GM23338 (cell line): ENCODE data around the gene NFIC. TPM values are rescaled to one million over a fixed set of nuclear protein-coding genes. Genes with fewer than 3 reads are reported as not detected.

Experiments
- ATAC-seq: fragments of 200-7000 bp; cut with Tn5 transposase; 3 replicates; pipeline ENCODE4 v1.9.1; 2020
- DNase-seq: peaks from one replicate; pipeline ENCODE4 v3.0.0-alpha.2; 2015; ENCODE audit warnings: low spot score
- H2AFZ ChIP-seq: fragments of 200-600 bp; sonication (generic); 2 replicates; pipeline ENCODE4 v1.8.0; 2016; ENCODE audit warnings: antibody characterized with exemption, mild to moderate bottlenecking, moderate library complexity
- H3F3A ChIP-seq: fragments of 200-600 bp; sonication (generic); replicated peaks from 2 replicates; pipeline ENCODE4 v1.8.0; 2017; ENCODE audit warnings: antibody characterized with exemption, mixed run types, low read depth
- H3K27ac ChIP-seq: fragments of 200-600 bp; sonication (generic); 2 replicates; pipeline ENCODE4 v1.6.1; 2016; ENCODE audit warnings: low read depth
- H3K27me3 ChIP-seq: fragments of 200-600 bp; sonication (generic); 2 replicates; pipeline ENCODE4 v1.8.0; 2016; ENCODE audit warnings: mild to moderate bottlenecking, mixed run types, moderate library complexity; ENCODE audit not compliant: insufficient read depth
- H3K36me3 ChIP-seq: fragments of 200-600 bp; sonication (generic); 2 replicates; pipeline ENCODE4 v1.8.0; 2016; ENCODE audit warnings: mild to moderate bottlenecking; ENCODE audit not compliant: insufficient read depth
- H3K4me1 ChIP-seq: fragments of 200-600 bp; sonication (generic); 2 replicates; pipeline ENCODE4 v1.8.0; 2016; ENCODE audit warnings: mild to moderate bottlenecking, moderate library complexity; ENCODE audit not compliant: insufficient read depth
- H3K4me2 ChIP-seq: fragments of 200-600 bp; sonication (generic); 2 replicates; pipeline ENCODE4 v1.7.1; 2017; ENCODE audit warnings: mixed run types
- H3K4me3 ChIP-seq: fragments of 200-600 bp; sonication (generic); 2 replicates; pipeline ENCODE4 v1.6.1; 2016; ENCODE audit warnings: mixed run types
- H3K79me2 ChIP-seq: fragments of 200-600 bp; sonication (generic); replicated peaks from 2 replicates; pipeline ENCODE4 v1.8.0; 2017; ENCODE audit warnings: mild to moderate bottlenecking; ENCODE audit not compliant: insufficient read depth
- H3K9me2 ChIP-seq: fragments of 200-600 bp; sonication (generic); 2 replicates; pipeline ENCODE4 v1.8.0; 2017; ENCODE audit not compliant: insufficient read depth
- H4K20me1 ChIP-seq: fragments of 200-600 bp; sonication (generic); replicated peaks from 2 replicates; pipeline ENCODE4 v1.8.0; 2017; ENCODE audit warnings: mild to moderate bottlenecking; ENCODE audit not compliant: insufficient read depth
- H3K27ac Mint-ChIP-seq: 2 replicates; pipeline ENCODE4 v1.8.0; 2020; ENCODE audit warnings: inconsistent platforms, mild to moderate bottlenecking, moderate library complexity, mixed read lengths
- H3K27me3 Mint-ChIP-seq: 3 replicates; pipeline ENCODE4 v1.8.0; 2022; ENCODE audit warnings: low read depth, mild to moderate bottlenecking, moderate library complexity, mixed read lengths, inconsistent platforms; ENCODE audit not compliant: insufficient read depth, poor library complexity
- H3K36me3 Mint-ChIP-seq: 3 replicates; pipeline ENCODE4 v1.8.0; 2021; ENCODE audit warnings: low read depth, mild to moderate bottlenecking, inconsistent platforms, moderate library complexity, mixed read lengths
- H3K4me1 Mint-ChIP-seq: 3 replicates; pipeline ENCODE4 v1.8.0; 2020; ENCODE audit warnings: mild to moderate bottlenecking, inconsistent platforms, mixed read lengths
- H3K4me3 Mint-ChIP-seq: 3 replicates; pipeline ENCODE4 v1.8.0; 2021; ENCODE audit warnings: moderate library complexity, mild to moderate bottlenecking, inconsistent platforms, mixed read lengths
- H3K9me3 Mint-ChIP-seq: 3 replicates; pipeline ENCODE4 v1.8.0; 2020; ENCODE audit warnings: moderate library complexity, mild to moderate bottlenecking, inconsistent platforms, mixed read lengths
- ETS1 ChIP-seq: IDR thresholded peaks from 2 replicates; pipeline ENCODE4 v1.6.1; 2016; ENCODE audit warnings: antibody characterized with exemption
- EZH2phosphoT487 ChIP-seq: fragments of 200-600 bp; sonication (generic); IDR thresholded peaks from one replicate; pipeline ENCODE4 v1.8.1; 2018; ENCODE audit warnings: antibody characterized with exemption; ENCODE audit not compliant: unreplicated experiment
- JUNB ChIP-seq: IDR thresholded peaks from one replicate; pipeline ENCODE4 v1.6.1; 2016; ENCODE audit warnings: antibody characterized with exemption; ENCODE audit not compliant: unreplicated experiment
- polyA plus RNA-seq: library from polyadenylated mRNA; unstranded; fragments of >200 nt; fragmentation: Nextera tagmentation; extraction: Ambion mirVana; gene quantifications from 2 replicates; pipeline ENCODE4 v1.2.1, GENCODE V29; 2016
- total RNA-seq: library from RNA; depleted of rRNA; stranded (reverse); fragments of >200 nt; shearing (Covaris generic); gene quantifications from 2 replicates; pipeline ENCODE4 v1.2.3, GENCODE V29; 2014
- TF ChIP-seq, protein P1 (sequence below): fragments of 250-450 bp; sonication (Bioruptor Pico); IDR thresholded peaks from 2 replicates; pipeline ENCODE4 v1.5.0; 2020; ENCODE audit warnings: mild to moderate bottlenecking, moderate library complexity

Gene NFIC
- total and polyA plus RNA-seq, 2 experiments from 2014 or later, result 1.3 to 5.3 TPM

GRCh38 chr19:3474010-3474409 lies 107.6 kb downstream of the NFIC start (continued):
- TF ChIP-seq, protein P1, sequence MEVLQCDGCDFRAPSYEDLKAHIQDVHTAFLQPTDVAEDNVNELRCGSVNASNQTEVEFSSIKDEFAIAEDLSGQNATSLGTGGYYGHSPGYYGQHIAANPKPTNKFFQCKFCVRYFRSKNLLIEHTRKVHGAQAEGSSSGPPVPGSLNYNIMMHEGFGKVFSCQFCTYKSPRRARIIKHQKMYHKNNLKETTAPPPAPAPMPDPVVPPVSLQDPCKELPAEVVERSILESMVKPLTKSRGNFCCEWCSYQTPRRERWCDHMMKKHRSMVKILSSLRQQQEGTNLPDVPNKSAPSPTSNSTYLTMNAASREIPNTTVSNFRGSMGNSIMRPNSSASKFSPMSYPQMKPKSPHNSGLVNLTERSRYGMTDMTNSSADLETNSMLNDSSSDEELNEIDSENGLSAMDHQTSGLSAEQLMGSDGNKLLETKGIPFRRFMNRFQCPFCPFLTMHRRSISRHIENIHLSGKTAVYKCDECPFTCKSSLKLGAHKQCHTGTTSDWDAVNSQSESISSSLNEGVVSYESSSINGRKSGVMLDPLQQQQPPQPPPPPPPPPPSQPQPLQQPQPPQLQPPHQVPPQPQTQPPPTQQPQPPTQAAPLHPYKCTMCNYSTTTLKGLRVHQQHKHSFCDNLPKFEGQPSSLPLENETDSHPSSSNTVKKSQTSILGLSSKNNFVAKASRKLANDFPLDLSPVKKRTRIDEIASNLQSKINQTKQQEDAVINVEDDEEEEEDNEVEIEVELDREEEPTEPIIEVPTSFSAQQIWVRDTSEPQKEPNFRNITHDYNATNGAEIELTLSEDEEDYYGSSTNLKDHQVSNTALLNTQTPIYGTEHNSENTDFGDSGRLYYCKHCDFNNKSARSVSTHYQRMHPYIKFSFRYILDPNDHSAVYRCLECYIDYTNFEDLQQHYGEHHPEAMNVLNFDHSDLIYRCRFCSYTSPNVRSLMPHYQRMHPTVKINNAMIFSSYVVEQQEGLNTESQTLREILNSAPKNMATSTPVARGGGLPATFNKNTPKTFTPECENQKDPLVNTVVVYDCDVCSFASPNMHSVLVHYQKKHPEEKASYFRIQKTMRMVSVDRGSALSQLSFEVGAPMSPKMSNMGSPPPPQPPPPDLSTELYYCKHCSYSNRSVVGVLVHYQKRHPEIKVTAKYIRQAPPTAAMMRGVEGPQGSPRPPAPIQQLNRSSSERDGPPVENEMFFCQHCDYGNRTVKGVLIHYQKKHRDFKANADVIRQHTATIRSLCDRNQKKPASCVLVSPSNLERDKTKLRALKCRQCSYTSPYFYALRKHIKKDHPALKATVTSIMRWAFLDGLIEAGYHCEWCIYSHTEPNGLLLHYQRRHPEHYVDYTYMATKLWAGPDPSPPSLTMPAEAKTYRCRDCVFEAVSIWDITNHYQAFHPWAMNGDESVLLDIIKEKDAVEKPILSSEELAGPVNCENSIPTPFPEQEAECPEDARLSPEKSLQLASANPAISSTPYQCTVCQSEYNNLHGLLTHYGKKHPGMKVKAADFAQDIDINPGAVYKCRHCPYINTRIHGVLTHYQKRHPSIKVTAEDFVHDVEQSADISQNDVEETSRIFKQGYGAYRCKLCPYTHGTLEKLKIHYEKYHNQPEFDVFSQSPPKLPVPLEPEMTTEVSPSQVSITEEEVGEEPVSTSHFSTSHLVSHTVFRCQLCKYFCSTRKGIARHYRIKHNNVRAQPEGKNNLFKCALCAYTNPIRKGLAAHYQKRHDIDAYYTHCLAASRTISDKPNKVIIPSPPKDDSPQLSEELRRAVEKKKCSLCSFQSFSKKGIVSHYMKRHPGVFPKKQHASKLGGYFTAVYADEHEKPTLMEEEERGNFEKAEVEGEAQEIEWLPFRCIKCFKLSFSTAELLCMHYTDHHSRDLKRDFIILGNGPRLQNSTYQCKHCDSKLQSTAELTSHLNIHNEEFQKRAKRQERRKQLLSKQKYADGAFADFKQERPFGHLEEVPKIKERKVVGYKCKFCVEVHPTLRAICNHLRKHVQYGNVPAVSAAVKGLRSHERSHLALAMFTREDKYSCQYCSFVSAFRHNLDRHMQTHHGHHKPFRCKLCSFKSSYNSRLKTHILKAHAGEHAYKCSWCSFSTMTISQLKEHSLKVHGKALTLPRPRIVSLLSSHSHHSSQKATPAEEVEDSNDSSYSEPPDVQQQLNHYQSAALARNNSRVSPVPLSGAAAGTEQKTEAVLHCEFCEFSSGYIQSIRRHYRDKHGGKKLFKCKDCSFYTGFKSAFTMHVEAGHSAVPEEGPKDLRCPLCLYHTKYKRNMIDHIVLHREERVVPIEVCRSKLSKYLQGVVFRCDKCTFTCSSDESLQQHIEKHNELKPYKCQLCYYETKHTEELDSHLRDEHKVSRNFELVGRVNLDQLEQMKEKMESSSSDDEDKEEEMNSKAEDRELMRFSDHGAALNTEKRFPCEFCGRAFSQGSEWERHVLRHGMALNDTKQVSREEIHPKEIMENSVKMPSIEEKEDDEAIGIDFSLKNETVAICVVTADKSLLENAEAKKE (CRISPR knock-in tag), result no peak
- no peak for TF ChIP-seq EZH2phosphoT487
- no peak for TF ChIP-seq JUNB

GRCh38 chr19:3474614-3475013 lies 108.2 kb downstream of the NFIC start:
- Histone ChIP-seq H2AFZ (no peak overlapping the region), H3K27ac (no peak overlapping the region), H3K79me2 (no peaks in the 10 kb centered on the region), H4K20me1 (no peaks in the 10 kb centered on the region), H3K36me3 (no peaks in the 10 kb centered on the region), H3K27me3 (peaks cover 7% of the 10 kb centered on the region; the same call in 1 of the 2 replicates), H3K4me2 (no peak overlapping the region), H3F3A (no peaks in the 10 kb centered on the region), H3K4me1 (0 out of 2 replicates have a peak, but pooled peaks cover 3% of the 10 kb centered on the region), H3K4me3 (no peak overlapping the region), H3K9me2 (peaks cover 7% of the 10 kb centered on the region; the same call in 1 of the 2 replicates)
- H3K9me3 Mint-ChIP-seq, result peaks cover 3% of the 10 kb centered on the region; the same call in 2 of the 3 replicates
- H3K27me3 Mint-ChIP-seq, result peaks cover 21% of the 10 kb centered on the region
- H3K36me3 Mint-ChIP-seq, result no peaks in the 10 kb centered on the region
- H3K4me3 Mint-ChIP-seq, result no peak overlapping the region
- TF ChIP-seq ETS1, result no peak
- TF ChIP-seq, protein P1 (CRISPR knock-in tag), result no peak
- peaks cover 4% of the 10 kb centered on the region; the same call in 1 of the 3 replicates for H3K4me1 Mint-ChIP-seq
- no peak overlapping the region for H3K27ac Mint-ChIP-seq
- no peak for DNase-seq
- no peak for ATAC-seq
